HG03103 (cell line): ENCODE measurements around the gene PLA2G12B.

Experiments
- ATAC-seq: cut with Tn5 transposase; IDR thresholded peaks from one replicate; pipeline ENCODE4 v1.9.1; 2021; ENCODE audit warnings: low read depth; ENCODE audit not compliant: unreplicated experiment

The PLA2G12B gene

GRCh38 chr10:72895236-72895850, 59.3 kb downstream of the PLA2G12B start:
- ATAC-seq: no peak

GRCh38 chr10:72893136-72893798, 61.3 kb downstream of the PLA2G12B start, which contains the start of gene OIT3:
OIT3 (plus strand) TSS chr10:72893739; CDS start chr10:72893799, 60 bp downstream.
- no peak for ATAC-seq

GRCh38 chr10:72890086-72890485, 64.5 kb downstream of the PLA2G12B start:
- ATAC-seq: no peak

- no peak for ATAC-seq
These were observed 65.2 kb downstream of the PLA2G12B start for GRCh38 chr10:72889391-72889831.

- ATAC-seq: no peak
These were observed 66.4 kb downstream of the PLA2G12B start for GRCh38 chr10:72888151-72888638.

GRCh38 chr10:72887043-72887442, 67.6 kb downstream of the PLA2G12B start:
- no peak for ATAC-seq

- ATAC-seq: no peak
These were observed 68.0 kb downstream of the PLA2G12B start for GRCh38 chr10:72886621-72887020.

GRCh38 chr10:72885953-72886352, 68.7 kb downstream of the PLA2G12B start:
- ATAC-seq: no peak
